ENCODE measurements around the gene DLG2.
"Not testable (repeated sequence)": the region's sequence is repeated elsewhere in the genome, so short reads cannot be mapped to it uniquely, and the experiment has no call there.

DLG2 gene

DNA sequence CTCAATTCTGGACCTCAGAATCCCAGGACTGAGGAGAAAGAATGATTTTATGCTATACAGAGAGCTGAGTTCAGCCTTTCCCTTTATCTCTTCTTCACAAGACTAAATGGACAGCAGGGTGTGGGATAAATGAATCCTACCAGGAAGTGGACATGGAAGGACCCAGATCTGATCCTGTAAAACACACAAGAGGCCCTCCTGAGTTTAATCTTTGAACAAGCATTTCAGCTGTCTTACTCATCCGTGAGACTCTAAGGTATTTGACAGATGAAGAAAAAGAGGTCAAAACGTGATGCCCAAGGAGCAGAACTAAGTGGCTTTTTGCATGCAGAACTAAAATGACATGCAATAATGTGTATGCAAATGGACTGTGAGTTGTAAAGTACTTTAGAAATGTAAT, 511.3 kb downstream of the DLG2 start:
- DNase-seq (ENCODE audit: low read depth in 3 of 3), result no peak

DNA sequence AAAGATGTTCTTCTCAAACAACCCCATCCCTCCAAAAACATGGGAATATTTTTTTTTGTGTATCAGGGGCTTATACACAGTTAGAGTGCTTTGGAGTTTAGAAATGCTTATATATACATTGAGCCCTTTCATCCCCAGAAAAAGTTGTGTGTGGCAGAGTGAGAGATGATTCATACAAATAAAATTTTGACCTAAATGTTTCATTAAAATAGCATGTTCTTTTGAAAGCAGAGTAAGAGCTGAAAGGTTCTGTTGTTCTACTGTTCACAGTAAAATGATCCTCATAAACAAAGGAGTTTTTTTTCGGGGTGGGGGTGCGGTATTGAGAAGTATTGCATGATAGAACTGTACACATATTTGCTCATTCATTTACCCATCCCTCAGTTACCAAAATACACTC, 512.4 kb downstream of the DLG2 start:
- no peak for DNase-seq (ENCODE audit: low read depth in 3 of 3)

DNA sequence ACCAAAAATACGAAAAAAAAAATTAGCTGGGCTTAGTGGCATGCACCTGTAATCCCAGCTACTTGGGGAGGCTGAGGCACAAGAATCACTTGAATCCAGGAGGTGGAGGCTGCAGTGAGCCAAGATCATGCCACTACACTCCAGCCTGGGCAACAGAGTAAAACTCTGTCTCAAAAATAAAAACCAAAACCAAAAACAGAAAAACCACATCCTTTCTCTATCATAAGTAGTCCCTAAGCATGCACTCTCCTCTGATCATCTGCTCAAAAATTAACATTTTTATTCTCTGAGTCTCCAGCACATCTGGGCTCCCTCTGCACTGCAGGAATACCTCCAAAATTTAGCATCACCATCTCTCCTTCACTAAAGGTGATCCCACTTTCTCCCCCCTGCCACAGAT, 516.9 kb downstream of the DLG2 start:
- DNase-seq (ENCODE audit: low read depth in 3 of 3), result not testable (repeated sequence)

DNA sequence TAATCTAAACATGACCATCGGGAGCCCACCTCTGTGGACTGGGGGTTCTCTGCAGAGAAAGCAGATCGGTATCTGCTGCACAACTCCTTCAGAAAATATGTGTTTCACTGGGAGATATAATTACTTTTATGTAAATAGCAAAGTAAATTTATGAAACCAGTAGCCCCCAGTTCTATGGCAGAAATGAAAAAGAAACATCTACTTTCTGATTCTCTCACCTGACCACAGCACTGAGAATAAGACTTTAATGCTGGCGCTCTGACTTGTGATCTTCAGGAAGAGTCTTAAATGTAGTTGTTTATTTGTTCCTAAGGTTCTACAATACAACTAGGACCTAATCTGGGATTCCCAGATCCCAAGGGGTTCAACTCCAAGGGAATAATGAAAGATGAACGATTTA, 518.0 kb downstream of the DLG2 start:
- no peak for DNase-seq (ENCODE audit: low read depth in 3 of 3)

DNA sequence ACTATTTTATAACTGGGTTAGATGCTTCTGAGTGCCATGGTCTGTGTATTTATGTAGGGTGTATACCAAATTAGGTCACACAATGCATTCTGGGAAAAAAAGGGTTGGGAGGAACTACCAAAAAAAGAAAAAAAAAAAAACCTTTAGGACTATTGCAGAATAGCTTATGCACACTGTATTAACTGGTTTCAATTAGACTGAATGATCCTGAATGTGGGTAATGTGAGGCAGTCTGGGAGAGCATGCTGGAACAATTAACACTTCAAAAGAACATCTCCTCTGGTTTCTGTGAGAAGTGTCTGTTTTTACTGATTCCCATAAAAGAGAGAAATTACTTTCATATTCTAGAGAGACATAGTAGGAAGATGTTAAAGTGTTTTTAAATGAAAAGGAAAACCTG, 521.3 kb downstream of the DLG2 start:
- no peak for DNase-seq (ENCODE audit: low read depth in 3 of 3)

DNA sequence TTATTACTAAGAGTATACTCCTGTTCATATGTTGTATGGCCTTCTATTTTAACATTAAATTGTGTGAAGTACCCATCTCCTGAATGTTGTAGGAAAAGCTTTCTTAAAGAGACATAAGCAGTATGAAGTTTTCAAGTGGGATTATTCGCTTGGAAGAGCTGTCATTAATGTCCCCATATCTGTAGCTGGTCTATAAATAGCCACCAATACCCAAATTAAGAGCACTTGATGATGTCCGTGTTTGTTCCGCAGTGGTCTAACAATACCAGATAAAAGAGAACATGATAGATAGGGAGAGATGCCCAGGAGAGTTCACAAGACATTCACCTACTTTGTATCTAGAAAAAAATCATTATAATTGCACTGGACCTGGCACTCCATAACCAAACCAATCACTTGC, 527.6 kb downstream of the DLG2 start:
- no peak for DNase-seq (ENCODE audit: low read depth in 3 of 3)

DNA sequence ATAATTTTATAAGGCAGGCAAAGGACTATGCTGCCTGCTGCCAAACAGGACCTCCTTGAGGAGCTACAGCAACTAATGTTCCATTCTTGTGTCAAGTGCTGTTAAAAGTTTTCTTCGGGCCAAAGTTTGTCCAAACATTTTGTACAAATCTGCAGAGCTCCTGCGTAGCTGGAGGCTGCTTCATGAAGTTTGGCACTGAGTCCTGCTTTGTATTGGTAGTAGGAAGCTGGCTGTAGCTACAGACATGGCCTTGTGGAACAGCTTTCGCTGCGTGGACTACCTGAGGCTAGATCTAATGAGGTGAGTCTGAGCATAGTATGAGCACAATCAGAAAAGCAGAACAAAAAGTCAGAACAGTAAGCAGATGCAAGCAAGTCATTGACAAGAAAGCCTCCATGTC, 528.1 kb downstream of the DLG2 start:
- no peak for DNase-seq (ENCODE audit: low read depth in 3 of 3)

DNA sequence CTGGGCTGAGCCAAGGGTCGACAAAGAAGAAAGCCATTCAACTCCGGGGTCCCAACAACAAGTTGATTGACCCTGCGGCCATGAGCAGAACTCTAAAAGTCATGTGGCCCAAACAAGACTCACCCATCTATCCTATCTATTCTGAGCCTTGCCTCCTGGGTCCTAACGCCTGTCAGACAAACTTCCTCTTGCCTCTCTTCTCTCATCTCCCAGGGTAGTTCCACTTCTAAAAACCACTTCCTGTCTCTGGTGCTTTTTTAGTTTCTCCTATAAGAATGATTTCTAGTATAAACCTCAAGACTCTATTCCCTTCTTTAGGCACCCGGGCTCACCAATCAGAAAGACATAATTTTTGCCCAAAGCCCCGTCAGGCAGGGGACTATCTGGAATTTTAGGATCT, 530.2 kb downstream of the DLG2 start:
- DNase-seq (ENCODE audit: low read depth in 3 of 3), result no peak

DNA sequence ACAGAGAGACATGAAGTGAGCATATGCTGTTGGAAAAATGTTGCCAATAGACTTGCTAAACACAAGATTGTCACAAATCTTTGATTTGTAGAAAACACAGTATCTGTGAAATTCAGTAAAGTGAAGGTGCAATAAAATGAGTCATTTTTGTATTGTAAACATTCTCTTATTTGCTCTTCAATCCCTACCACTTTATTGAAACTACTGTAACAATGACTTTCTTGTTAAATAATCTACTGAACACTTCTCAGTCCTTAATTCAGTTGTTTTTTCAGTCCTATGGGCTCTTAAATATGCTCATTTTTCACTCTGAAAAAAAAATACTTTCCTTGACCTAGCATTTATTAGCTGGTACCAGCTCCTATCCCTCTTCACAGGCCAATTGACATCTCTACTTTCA, 531.9 kb downstream of the DLG2 start:
- no peak for DNase-seq (ENCODE audit: low read depth in 3 of 3)

DNA sequence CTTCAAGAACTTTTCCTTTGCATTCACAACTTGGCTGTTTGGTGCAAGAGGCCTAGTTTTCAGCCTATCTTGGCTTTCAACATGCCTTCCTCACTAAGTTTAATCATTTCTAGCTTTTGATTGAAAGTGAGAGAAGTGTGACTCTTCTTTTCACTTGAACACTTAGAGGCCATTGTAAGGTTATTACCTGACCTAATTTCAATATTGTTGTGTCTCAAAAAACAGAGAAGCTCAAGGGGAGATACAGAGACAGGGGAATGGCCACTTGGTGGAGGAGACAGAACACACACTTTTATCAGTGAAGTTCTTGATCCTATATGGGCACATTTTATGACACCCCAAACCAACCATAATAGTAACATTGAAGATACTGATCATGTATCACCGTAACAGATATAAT, 532.3 kb downstream of the DLG2 start:
- DNase-seq (ENCODE audit: low read depth in 3 of 3), result no peak

DNA sequence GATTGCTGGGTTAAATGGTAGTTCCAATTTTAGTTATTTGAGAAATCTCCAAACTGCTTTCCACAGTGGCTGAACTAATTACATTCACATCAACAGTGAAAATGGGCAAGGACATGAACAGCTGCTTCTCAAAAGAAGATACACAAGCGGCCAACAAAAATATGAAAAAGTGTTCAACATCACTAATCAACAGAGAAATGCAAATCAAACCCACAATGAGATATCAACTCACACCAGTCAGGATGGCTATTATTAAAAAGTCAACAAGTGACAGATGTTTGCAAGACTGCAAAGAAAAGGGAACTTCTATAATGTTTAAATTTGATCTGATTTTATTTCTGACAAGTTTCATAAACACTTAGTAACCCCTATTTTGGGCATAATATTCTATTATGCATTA, 537.5 kb downstream of the DLG2 start:
- no peak for DNase-seq (ENCODE audit: low read depth in 3 of 3)

DNA sequence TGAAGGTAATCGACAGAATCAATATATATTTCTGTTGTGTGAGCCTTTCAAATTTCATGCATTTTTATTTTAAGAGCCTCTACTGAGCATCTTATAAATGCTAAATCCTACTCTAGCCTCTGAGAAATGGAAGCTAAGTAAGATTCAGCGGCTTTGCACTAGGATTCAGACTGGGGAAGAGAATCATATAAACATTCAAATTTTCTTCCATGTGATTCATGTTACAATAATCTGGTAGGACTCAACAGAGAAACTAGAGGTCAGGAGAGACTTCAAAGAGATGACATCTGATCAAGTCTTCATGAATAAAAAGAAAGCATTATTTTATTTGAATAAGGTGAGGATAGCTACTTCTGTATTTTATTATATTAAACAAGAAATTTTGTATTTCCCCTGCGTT, 538.9 kb downstream of the DLG2 start:
- DNase-seq (ENCODE audit: low read depth in 3 of 3), result no peak

DNA sequence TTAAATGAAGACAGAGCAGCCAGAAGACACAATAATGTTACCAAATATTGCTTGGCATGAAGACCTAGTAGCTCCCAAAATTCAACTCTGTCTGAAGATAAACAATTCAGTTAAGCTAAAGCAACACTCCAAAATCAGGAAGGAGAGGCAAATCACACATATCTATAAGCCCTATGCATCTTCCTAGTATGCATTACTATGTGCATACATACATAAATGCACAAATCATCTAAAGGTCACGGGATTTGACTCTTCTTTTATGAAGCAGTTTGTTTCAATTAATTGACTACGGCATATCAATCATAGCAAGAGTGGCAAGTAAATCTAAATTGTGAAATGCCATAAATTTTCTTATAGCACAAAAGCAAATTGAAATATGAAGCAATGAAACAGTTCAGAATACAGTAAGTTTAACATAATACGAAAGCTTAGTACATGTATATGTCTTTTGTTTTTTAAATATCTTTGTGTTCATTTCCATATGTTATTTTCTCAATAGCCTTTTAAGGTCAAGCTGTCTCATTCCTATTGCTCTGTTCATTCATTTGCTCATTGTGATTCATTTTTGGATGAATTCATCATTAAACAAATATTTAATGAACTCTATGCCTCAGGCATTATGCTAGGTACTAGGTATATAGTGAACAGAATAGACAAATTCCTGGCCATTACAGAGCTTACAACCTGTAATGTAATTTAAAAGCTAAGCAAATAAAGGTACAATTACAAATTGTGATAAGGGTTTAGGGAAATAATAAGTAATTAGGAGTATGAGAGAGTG, 540.5 kb downstream of the DLG2 start:
- no peak for DNase-seq (ENCODE audit: low read depth in 3 of 3)

DNA sequence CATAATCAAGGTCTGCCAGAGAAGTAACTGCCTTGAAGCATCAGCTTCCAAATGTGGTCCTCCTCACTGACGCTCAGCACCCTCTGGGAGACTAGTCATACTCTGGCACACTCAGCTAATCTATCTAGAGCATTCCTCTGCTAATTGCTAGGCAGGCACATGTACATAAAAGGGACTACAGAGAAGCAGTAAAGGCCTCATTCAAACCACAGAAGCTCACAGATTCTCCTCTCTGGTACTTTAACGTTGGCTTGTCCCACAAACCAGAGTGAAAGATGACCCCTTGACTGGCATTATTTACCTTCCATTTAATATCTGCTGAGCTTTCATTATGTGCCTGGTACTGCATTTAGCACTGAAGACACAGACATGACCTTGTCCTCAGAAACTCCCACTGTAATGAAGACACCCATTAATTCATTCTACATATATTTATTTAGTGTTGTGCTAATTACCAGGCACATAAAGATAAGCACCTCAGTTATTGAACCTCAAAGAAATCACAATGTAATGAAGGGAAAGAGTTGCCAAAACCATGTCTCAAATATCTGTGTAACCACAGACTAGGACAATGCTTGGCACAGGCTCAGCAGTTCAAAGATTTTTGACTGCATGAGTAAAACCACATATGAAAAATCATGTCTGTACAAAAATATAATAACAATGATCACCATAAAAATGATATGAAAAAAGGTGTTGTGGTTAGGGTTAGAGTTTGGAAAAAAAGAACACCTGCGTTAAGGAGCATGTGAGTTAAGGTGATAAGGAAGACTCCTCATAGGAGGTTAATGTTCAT, 550.4 kb downstream of the DLG2 start:
- no peak for DNase-seq (ENCODE audit: low read depth in 3 of 3)

DNA sequence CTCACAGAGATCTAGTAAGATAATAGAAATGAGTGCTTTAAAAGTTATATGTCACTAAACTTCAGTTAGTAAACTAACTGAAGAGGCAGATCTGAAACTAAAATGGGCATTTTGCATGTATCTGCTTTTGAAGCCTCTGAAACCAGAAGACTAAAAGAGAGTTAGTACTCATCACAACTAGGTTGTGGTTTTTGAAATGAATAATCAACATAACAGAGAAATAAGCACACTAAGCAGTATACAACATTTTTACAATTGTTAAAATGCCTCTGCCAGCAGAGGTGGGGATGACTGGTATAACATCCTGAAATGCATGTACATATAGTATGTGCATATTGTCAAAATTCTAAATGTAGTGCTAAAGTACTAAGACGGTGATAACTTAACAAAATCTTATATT, 564.5 kb downstream of the DLG2 start:
- DNase-seq (ENCODE audit: low read depth in 3 of 3), result no peak

DNA sequence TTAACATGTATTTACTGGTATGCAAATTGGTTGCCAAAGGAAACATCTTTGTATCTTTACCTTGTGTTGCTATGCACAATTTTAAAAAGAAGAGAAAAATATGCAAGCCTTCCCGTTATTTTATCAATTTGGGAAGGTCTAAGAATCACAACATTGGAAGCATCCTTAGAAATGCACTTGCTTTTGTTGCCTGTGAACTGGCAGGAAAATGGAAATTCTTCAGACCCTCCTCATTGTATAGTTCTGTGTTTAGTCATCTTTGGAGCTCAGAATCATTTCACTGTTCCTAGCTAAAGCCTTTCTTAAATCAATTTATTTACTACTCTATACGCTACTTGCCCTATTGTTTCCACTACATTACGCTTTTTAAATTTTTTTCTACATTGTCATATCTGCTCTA, 574.5 kb downstream of the DLG2 start:
- no peak for DNase-seq (ENCODE audit: low read depth in 3 of 3)

DNA sequence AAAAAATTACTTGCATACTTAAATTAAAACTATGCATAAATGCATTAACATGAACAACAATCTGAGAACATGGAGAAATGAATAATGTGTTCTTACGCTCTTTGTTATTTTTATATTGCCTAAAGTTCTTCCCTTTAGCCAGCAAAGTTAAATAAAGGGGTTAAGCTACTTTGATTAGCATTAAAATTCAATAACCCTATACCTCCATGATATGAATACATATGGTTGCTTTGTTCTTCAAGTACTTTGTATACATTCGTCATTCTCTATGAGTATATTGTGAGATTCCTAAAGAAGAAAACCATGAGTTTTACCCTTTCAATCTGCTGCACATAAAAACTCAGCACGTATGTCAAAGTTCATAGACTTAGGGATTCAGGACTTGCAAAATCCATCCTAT, 578.3 kb downstream of the DLG2 start:
- no peak for DNase-seq (ENCODE audit: low read depth in 3 of 3)

DNA sequence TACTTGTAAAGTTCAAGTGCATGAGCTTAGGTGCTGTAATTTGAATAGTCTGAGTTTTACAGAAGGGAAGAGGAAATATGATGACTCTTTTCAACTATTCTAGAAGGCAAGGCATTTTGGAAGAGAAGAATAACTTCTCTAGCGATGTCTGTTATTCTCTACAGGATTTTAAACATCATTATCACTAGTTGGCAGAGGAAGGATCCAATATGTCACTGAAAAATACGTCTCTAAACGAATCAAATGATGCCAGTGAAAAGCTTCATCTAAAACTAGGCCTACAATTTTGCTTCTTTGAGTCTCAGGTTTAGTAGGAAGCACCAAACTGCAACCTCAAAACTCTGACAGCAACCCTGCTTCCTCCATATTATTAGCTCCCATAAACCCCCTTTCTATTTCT, 581.4 kb downstream of the DLG2 start:
- no peak for DNase-seq (ENCODE audit: low read depth in 3 of 3)

DNA sequence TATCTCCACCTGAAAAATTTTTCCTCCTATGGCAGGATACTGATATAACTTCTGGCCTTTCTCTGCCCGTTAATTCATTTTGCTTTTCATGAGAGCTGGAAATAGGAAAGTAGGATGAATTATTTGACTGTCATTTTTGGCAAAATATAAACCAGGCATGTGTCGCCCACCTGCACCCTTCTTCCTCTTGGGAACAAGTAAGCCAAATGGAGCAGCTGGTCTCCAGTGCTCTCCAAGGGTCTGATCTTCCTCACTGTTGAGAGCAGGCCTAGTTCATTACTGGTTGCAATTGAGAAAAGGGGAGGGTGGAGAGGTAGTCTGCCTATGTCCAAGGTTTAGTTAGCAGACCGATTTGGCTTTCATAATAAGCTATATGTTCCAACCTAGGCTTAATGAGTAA, 582.2 kb downstream of the DLG2 start:
- no peak for DNase-seq (ENCODE audit: low read depth in 3 of 3)

DNA sequence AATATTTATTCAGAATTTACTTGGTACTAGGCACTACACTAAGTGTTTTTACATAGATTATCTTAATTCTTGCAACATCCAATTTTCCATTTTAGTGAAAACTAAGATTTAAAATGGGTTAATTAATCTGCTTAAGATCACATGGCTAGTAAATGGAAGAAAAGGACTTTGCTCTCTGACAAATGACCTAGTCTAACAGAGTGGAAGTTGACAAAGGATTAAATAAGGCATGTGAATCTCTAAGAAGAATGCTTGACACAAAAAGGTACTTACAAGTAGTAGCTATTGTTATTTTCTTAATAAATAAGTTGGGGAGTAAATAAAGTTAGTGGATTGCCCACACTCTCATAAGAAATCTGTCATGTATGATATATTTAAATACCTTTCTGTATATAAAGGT, 584.8 kb downstream of the DLG2 start:
- DNase-seq (ENCODE audit: low read depth in 3 of 3), result no peak

DNA sequence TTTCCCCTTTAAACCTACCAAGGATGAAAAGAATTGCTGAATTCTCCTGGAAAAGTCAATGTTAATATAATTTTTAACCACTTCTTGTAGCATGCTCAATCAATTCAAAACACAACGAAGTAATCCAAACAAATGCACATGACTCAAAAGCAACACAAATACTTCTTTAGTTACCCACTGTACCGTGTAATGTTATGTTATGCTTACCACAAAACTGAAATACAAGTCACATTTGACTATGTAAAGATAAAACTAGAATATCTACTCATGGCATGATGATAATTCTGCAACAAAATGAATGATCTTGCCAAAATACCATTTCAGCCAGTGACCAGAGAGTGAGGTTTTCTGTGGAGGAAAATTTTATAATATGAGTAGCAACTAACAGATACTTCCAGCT, 587.0 kb downstream of the DLG2 start:
- DNase-seq (ENCODE audit: low read depth in 3 of 3), result no peak

DNA sequence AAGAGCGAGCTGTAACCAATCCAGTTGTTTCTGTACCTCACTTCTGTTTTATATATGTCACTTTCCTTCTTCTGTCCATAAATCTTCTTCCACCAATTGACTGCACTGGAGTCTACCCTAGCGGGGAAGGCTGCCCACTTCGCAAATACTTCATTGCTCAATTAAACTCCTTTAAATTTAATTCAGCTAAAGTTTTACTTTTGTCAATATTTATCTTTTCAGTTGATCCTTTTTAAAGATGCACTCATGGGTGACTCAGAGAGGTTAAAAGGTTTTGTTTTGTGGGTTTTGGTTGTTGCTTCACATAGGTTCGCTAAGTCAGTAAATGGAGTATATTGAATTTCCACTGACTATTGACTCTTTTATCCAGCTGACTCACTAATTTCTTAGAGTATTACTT, 597.2 kb downstream of the DLG2 start:
- DNase-seq (ENCODE audit: low read depth in 3 of 3), result no peak

DNA sequence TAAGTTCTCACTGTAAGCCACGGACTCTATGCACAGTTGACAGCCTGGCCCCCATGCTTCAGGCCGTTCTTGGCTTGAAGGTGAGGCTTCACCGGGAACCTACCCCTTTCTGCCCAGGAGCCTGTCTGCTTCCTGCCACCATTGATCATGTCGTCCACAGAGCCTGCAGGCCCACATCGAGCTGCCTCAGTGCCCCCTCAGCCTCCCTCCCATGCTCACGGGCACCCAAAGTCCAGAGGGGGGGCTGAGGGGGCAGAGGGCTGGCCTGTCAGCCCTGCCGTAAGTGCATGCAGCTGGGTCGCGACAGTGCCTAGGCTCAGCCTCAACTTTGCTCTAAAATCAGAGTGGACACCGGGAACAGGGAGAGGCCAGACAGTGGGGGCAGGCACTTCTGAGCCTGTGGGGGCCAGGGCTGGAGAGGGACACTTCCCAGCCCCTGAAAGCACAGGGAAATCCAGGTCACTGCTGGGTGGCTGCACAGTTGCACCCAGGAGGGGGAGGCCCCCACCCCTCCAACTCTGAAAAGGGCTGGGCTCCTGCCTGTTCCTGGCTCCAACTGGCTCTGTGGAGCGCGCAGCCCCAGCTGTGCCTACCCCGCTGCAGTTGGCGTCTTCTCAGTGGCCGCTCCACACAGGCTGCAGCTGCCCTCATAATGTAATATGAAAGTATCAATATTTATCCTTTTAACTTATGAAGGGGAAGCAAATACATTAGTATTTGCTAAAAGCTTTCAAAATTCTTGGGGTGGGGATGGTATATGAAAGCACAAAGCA, 598.6 kb downstream of the DLG2 start:
- no peak for DNase-seq (ENCODE audit: low read depth in 3 of 3)

Data from stimulated activated CD4-positive, alpha-beta T cell treated with anti-CD3 and anti-CD28 coated beads, TNF-alpha, amount 100 ng/mL, for 24 hours (primary cell).